ENCODE measurements around the gene TMEM218. TPM values are rescaled to one million over a fixed set of nuclear protein-coding genes. Genes with fewer than 3 reads are reported as not detected.

The TMEM218 gene
- total RNA-seq, 2 experiments from 2014 or later, result 3.9 to 4.4 TPM

DNA sequence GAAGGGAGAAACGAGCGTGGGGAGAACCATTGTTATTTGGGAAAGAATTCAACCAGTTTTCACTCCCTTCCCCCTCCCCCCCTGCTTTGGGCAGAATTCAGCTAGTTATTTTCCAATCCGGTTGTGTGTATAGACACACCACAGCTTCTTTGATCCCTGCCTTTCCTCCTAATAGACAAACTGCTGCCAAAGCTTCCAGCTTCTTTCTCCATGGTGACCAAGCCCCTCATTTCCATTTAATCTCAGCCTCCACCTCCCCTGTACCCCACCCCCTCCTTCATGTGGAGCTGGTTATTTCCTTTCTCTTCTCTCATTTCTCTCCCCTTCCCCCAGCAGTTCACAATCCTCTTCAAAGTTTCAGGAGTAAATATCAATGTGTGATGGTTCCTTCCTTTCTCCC, 28.4 kb upstream of the TMEM218 start:
- H3K36me3 ChIP-seq (ENCODE audit: insufficient read depth, low read length), result no peaks in the 10 kb centered on the region
- peaks cover 6% of the 10 kb centered on the region for H3K4me1 ChIP-seq (ENCODE audit: insufficient read depth, low read length)
- Mint-ChIP-seq H3K4me3 (no peak overlapping the region), H3K9me3 (no peaks in the 10 kb centered on the region), H3K27me3 (peaks cover 71% of the 10 kb centered on the region), H3K27ac (no peak overlapping the region), H3K4me1 (ENCODE audit: low read depth) (peaks cover 6% of the 10 kb centered on the region), H3K36me3 (ENCODE audit: low read depth) (no peaks in the 10 kb centered on the region)
- intact Hi-C loops (cut with DNase I, micrococcal nuclease), result loop anchor here in 1 of 2 experiments (1.0 to 5.0 kb wide), 2 partner anchors 173 to 222 kb away; partner anchors contain the start of gene HEPN1
- H3K27ac ChIP-seq (ENCODE audit: low read depth in 1 of 2, low read length in 2 of 2), result no peak overlapping the region
- TF ChIP-seq, protein P1, sequence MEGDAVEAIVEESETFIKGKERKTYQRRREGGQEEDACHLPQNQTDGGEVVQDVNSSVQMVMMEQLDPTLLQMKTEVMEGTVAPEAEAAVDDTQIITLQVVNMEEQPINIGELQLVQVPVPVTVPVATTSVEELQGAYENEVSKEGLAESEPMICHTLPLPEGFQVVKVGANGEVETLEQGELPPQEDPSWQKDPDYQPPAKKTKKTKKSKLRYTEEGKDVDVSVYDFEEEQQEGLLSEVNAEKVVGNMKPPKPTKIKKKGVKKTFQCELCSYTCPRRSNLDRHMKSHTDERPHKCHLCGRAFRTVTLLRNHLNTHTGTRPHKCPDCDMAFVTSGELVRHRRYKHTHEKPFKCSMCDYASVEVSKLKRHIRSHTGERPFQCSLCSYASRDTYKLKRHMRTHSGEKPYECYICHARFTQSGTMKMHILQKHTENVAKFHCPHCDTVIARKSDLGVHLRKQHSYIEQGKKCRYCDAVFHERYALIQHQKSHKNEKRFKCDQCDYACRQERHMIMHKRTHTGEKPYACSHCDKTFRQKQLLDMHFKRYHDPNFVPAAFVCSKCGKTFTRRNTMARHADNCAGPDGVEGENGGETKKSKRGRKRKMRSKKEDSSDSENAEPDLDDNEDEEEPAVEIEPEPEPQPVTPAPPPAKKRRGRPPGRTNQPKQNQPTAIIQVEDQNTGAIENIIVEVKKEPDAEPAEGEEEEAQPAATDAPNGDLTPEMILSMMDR (IDR thresholded peaks at IDR 0.05), result no peak
- DNase-seq (no peak), ATAC-seq (ENCODE audit: poor library complexity) (no peak)
- H3K9me3 ChIP-seq (ENCODE audit: control insufficient read depth in 1 of 2, insufficient read depth in 1 of 2, low read length in 2 of 2), result peaks cover 0 to 3% of the 10 kb centered on the region in 2 experiments
- H3K27me3 ChIP-seq (ENCODE audit: control insufficient read depth in 1 of 2, insufficient read depth in 2 of 2, low read length in 2 of 2), result peaks cover 17 to 21% of the 10 kb centered on the region in 2 experiments
- CTCF ChIA-PET, result no interaction called here
- POLR2A ChIA-PET, result no interaction called here
- H3K4me3 ChIP-seq (ENCODE audit: low read length), result no peak overlapping the region

DNA sequence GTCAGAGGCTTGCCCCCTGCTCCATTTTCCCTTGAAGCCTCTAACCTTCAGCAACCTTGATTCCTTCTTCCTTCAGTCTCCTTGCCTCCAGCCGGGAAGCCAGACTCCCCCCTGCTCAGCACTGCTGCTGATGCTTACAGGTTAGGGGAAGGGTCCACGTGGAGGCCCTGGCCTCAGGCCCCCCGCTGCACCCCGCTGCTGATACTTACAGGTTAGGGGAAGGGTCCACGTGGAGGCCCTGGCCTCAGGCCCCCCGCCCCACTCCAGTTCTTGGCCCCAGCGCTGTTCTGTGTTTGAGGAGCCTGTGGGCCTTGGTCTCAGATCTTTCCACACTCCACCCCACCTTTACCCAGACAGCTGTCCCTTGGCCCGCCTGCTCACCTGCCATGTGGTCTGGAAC, 27.5 kb upstream of the TMEM218 start:
- Histone ChIP-seq H3K36me3 (ENCODE audit: insufficient read depth, low read length) (no peaks in the 10 kb centered on the region), H3K27me3 (ENCODE audit: control insufficient read depth in 1 of 2, insufficient read depth in 2 of 2, low read length in 2 of 2) (peaks cover 18 to 29% of the 10 kb centered on the region in 2 experiments), H3K4me3 (ENCODE audit: low read length) (no peak overlapping the region), H3K9me3 (ENCODE audit: control insufficient read depth in 1 of 2, insufficient read depth in 1 of 2, low read length in 2 of 2) (peaks cover 0 to 3% of the 10 kb centered on the region in 2 experiments), H3K27ac (ENCODE audit: low read depth in 1 of 2, low read length in 2 of 2) (no peak overlapping the region), H3K4me1 (ENCODE audit: insufficient read depth, low read length) (peaks cover 6% of the 10 kb centered on the region)
- TF ChIP-seq, protein P1 (IDR thresholded peaks at IDR 0.05), result no peak
- H3K27me3 Mint-ChIP-seq, result peaks cover 71% of the 10 kb centered on the region
- H3K4me1 Mint-ChIP-seq (ENCODE audit: low read depth), result peaks cover 6% of the 10 kb centered on the region
- H3K27ac Mint-ChIP-seq, result no peak overlapping the region
- H3K36me3 Mint-ChIP-seq (ENCODE audit: low read depth), result no peaks in the 10 kb centered on the region
- DNase-seq, result no peak
- intact Hi-C loops (cut with DNase I, micrococcal nuclease), result loop anchor here in 1 of 2 experiments (1.0 kb wide), 1 partner anchor 173 kb away; no protein-coding TSS in a partner anchor
- ChIA-PET POLR2A (no interaction called here), CTCF (interaction anchor here (0.5 kb wide), 1 partner anchor 435 kb away, joined by 3 read pairs; no protein-coding TSS in a partner anchor)
- no peaks in the 10 kb centered on the region for H3K9me3 Mint-ChIP-seq
- no peak overlapping the region for H3K4me3 Mint-ChIP-seq
- ATAC-seq (ENCODE audit: poor library complexity), result no peak

DNA sequence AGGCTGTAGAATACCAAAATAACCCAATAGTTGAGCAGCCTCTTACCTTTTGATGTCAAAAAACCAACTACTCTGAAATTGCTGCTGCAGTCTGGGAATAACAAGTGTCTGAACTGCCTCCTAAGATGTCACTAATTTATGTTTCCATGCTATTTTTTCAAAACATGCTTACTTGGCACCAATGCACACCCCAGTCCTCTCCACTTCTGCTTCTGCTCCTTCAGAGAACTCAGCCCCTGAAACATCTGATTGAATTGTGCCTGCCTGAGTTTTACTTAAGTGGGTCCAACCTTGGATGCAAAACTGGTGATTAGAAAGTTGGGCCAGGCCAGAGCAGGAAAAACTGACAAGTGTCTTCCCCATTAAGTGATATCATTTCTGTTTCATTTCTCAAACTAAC, 24.6 kb upstream of the TMEM218 start:
- H3K4me1 Mint-ChIP-seq (ENCODE audit: low read depth), result no peaks in the 10 kb centered on the region
- Histone ChIP-seq H3K27me3 (ENCODE audit: control insufficient read depth in 1 of 2, insufficient read depth in 2 of 2, low read length in 2 of 2) (peaks cover 15 to 27% of the 10 kb centered on the region in 2 experiments), H3K9me3 (ENCODE audit: control insufficient read depth in 1 of 2, insufficient read depth in 1 of 2, low read length in 2 of 2) (no peaks in the 10 kb centered on the region), H3K4me1 (ENCODE audit: insufficient read depth, low read length) (no peaks in the 10 kb centered on the region), H3K27ac (ENCODE audit: low read depth in 1 of 2, low read length in 2 of 2) (no peak overlapping the region), H3K4me3 (ENCODE audit: low read length) (no peak overlapping the region), H3K36me3 (ENCODE audit: insufficient read depth, low read length) (no peaks in the 10 kb centered on the region)
- TF ChIP-seq, protein P1 (IDR thresholded peaks at IDR 0.05), result no peak
- POLR2A ChIA-PET, result no interaction called here
- DNase-seq (no peak), ATAC-seq (ENCODE audit: poor library complexity) (no peak)
- no peak overlapping the region for H3K27ac Mint-ChIP-seq
- no peak overlapping the region for H3K4me3 Mint-ChIP-seq
- no peaks in the 10 kb centered on the region for H3K9me3 Mint-ChIP-seq
- CTCF ChIA-PET, result no interaction called here
- H3K36me3 Mint-ChIP-seq (ENCODE audit: low read depth), result no peaks in the 10 kb centered on the region
- peaks cover 70% of the 10 kb centered on the region for H3K27me3 Mint-ChIP-seq
- intact Hi-C loops (cut with DNase I, micrococcal nuclease), result no loop called here

Measured in CD4-positive, alpha-beta T cell (primary cell).